ENCODE results near the gene PNMA8B.

The PNMA8B gene

GRCh38 chr19:46466536-46467196 lies 29.0 kb downstream of the PNMA8B start:
- Histone ChIP-seq H3K4me1 (ENCODE audit: insufficient read depth, low read length) (no peaks in the 10 kb centered on the region), H3K36me3 (ENCODE audit: insufficient read depth, low read length) (peaks cover 7% of the 10 kb centered on the region; the same call in 1 of the 2 replicates), H3K9me3 (ENCODE audit: control insufficient read depth, insufficient read depth, low read length) (no peaks in the 10 kb centered on the region), H3K9ac (ENCODE audit: low read depth, low read length) (no peak overlapping the region)

GRCh38 chr19:46463516-46463915 lies 32.2 kb downstream of the PNMA8B start:
- Histone ChIP-seq H3K36me3 (ENCODE audit: insufficient read depth, low read length) (peaks cover 7% of the 10 kb centered on the region; the same call in 1 of the 2 replicates), H3K4me1 (ENCODE audit: insufficient read depth, low read length) (no peaks in the 10 kb centered on the region), H3K9me3 (ENCODE audit: control insufficient read depth, insufficient read depth, low read length) (no peaks in the 10 kb centered on the region), H3K9ac (ENCODE audit: low read depth, low read length) (no peak overlapping the region)

- no peaks in the 10 kb centered on the region for H3K4me1 ChIP-seq (ENCODE audit: insufficient read depth, low read length)
- no peak overlapping the region for H3K9ac ChIP-seq (ENCODE audit: low read depth, low read length)
Observed at GRCh38 chr19:46461537-46461936, 34.1 kb downstream of the PNMA8B start.

GRCh38 chr19:46460981-46461380 lies 34.7 kb downstream of the PNMA8B start:
- Histone ChIP-seq H3K4me1 (ENCODE audit: insufficient read depth, low read length) (no peaks in the 10 kb centered on the region), H3K9me3 (ENCODE audit: control insufficient read depth, insufficient read depth, low read length) (no peaks in the 10 kb centered on the region), H3K9ac (ENCODE audit: low read depth, low read length) (no peak overlapping the region), H3K36me3 (ENCODE audit: insufficient read depth, low read length) (no peaks in the 10 kb centered on the region)

More at GRCh38 chr19:46461537-46461936, 34.1 kb downstream of the PNMA8B start:
- H3K36me3 ChIP-seq (ENCODE audit: insufficient read depth, low read length), result no peaks in the 10 kb centered on the region
- H3K9me3 ChIP-seq (ENCODE audit: control insufficient read depth, insufficient read depth, low read length), result no peaks in the 10 kb centered on the region

GRCh38 chr19:46460055-46460454 lies 35.6 kb downstream of the PNMA8B start:
- H3K9me3 ChIP-seq (ENCODE audit: control insufficient read depth, insufficient read depth, low read length), result no peaks in the 10 kb centered on the region
- no peaks in the 10 kb centered on the region for H3K36me3 ChIP-seq (ENCODE audit: insufficient read depth, low read length)
- no peak overlapping the region for H3K9ac ChIP-seq (ENCODE audit: low read depth, low read length)
- no peaks in the 10 kb centered on the region for H3K4me1 ChIP-seq (ENCODE audit: insufficient read depth, low read length)

- no peaks in the 10 kb centered on the region for H3K4me1 ChIP-seq (ENCODE audit: insufficient read depth, low read length)
- no peak overlapping the region for H3K9ac ChIP-seq (ENCODE audit: low read depth, low read length)
- no peaks in the 10 kb centered on the region for H3K36me3 ChIP-seq (ENCODE audit: insufficient read depth, low read length)
- no peaks in the 10 kb centered on the region for H3K9me3 ChIP-seq (ENCODE audit: control insufficient read depth, insufficient read depth, low read length)
Observed at GRCh38 chr19:46456930-46457329, 38.7 kb downstream of the PNMA8B start.

- no peaks in the 10 kb centered on the region for H3K36me3 ChIP-seq (ENCODE audit: insufficient read depth, low read length)
- H3K9ac ChIP-seq (ENCODE audit: low read depth, low read length), result no peak overlapping the region
- H3K9me3 ChIP-seq (ENCODE audit: control insufficient read depth, insufficient read depth, low read length), result no peaks in the 10 kb centered on the region; the same call in 1 of the 2 replicates
- no peaks in the 10 kb centered on the region for H3K4me1 ChIP-seq (ENCODE audit: insufficient read depth, low read length)
Observed at GRCh38 chr19:46454244-46454643, 41.4 kb downstream of the PNMA8B start.

GRCh38 chr19:46453661-46454060 lies 42.0 kb downstream of the PNMA8B start:
- H3K4me1 ChIP-seq (ENCODE audit: insufficient read depth, low read length), result no peaks in the 10 kb centered on the region
- no peaks in the 10 kb centered on the region for H3K36me3 ChIP-seq (ENCODE audit: insufficient read depth, low read length)
- H3K9me3 ChIP-seq (ENCODE audit: control insufficient read depth, insufficient read depth, low read length), result no peaks in the 10 kb centered on the region; the same call in 1 of the 2 replicates
- H3K9ac ChIP-seq (ENCODE audit: low read depth, low read length), result no peak overlapping the region

GRCh38 chr19:46452186-46452585 lies 43.5 kb downstream of the PNMA8B start:
- Histone ChIP-seq H3K9me3 (ENCODE audit: control insufficient read depth, insufficient read depth, low read length) (no peaks in the 10 kb centered on the region; the same call in 1 of the 2 replicates), H3K9ac (ENCODE audit: low read depth, low read length) (no peak overlapping the region), H3K36me3 (ENCODE audit: insufficient read depth, low read length) (no peaks in the 10 kb centered on the region), H3K4me1 (ENCODE audit: insufficient read depth, low read length) (no peaks in the 10 kb centered on the region)

- Histone ChIP-seq H3K9me3 (ENCODE audit: control insufficient read depth, insufficient read depth, low read length) (no peaks in the 10 kb centered on the region; the same call in 1 of the 2 replicates), H3K9ac (ENCODE audit: low read depth, low read length) (no peak overlapping the region), H3K4me1 (ENCODE audit: insufficient read depth, low read length) (no peaks in the 10 kb centered on the region), H3K36me3 (ENCODE audit: insufficient read depth, low read length) (no peaks in the 10 kb centered on the region)
Observed at GRCh38 chr19:46451352-46451751, 44.3 kb downstream of the PNMA8B start.

GRCh38 chr19:46450737-46451136 lies 44.9 kb downstream of the PNMA8B start:
- Histone ChIP-seq H3K9ac (ENCODE audit: low read depth, low read length) (no peak overlapping the region), H3K36me3 (ENCODE audit: insufficient read depth, low read length) (no peaks in the 10 kb centered on the region), H3K9me3 (ENCODE audit: control insufficient read depth, insufficient read depth, low read length) (no peaks in the 10 kb centered on the region; the same call in 1 of the 2 replicates), H3K4me1 (ENCODE audit: insufficient read depth, low read length) (no peaks in the 10 kb centered on the region)

- H3K9ac ChIP-seq (ENCODE audit: low read depth, low read length), result no peak overlapping the region
- no peaks in the 10 kb centered on the region for H3K4me1 ChIP-seq (ENCODE audit: insufficient read depth, low read length)
- H3K9me3 ChIP-seq (ENCODE audit: control insufficient read depth, insufficient read depth, low read length), result no peaks in the 10 kb centered on the region; the same call in 1 of the 2 replicates
- no peaks in the 10 kb centered on the region for H3K36me3 ChIP-seq (ENCODE audit: insufficient read depth, low read length)
Observed at GRCh38 chr19:46449228-46449627, 46.4 kb downstream of the PNMA8B start.

- H3K9ac ChIP-seq (ENCODE audit: low read depth, low read length), result no peak overlapping the region
- no peaks in the 10 kb centered on the region; the same call in 1 of the 2 replicates for H3K9me3 ChIP-seq (ENCODE audit: control insufficient read depth, insufficient read depth, low read length)
- H3K4me1 ChIP-seq (ENCODE audit: insufficient read depth, low read length), result no peaks in the 10 kb centered on the region
- H3K36me3 ChIP-seq (ENCODE audit: insufficient read depth, low read length), result no peaks in the 10 kb centered on the region
Observed at GRCh38 chr19:46448601-46449000, 47.1 kb downstream of the PNMA8B start.

- no peaks in the 10 kb centered on the region; the same call in 1 of the 2 replicates for H3K9me3 ChIP-seq (ENCODE audit: control insufficient read depth, insufficient read depth, low read length)
- H3K4me1 ChIP-seq (ENCODE audit: insufficient read depth, low read length), result no peaks in the 10 kb centered on the region
- H3K36me3 ChIP-seq (ENCODE audit: insufficient read depth, low read length), result no peaks in the 10 kb centered on the region
- H3K9ac ChIP-seq (ENCODE audit: low read depth, low read length), result no peak overlapping the region
Observed at GRCh38 chr19:46447824-46448223, 47.8 kb downstream of the PNMA8B start.

- Histone ChIP-seq H3K9ac (ENCODE audit: low read depth, low read length) (no peak overlapping the region), H3K36me3 (ENCODE audit: insufficient read depth, low read length) (no peaks in the 10 kb centered on the region), H3K4me1 (ENCODE audit: insufficient read depth, low read length) (no peaks in the 10 kb centered on the region), H3K9me3 (ENCODE audit: control insufficient read depth, insufficient read depth, low read length) (no peaks in the 10 kb centered on the region; the same call in 1 of the 2 replicates)
Observed at GRCh38 chr19:46447006-46447405, 48.7 kb downstream of the PNMA8B start.
